Eye (tissue), 1 donor: ENCODE data around the gene DNMT3L.
"Not testable (repeated sequence)": the region's sequence is repeated elsewhere in the genome, so short reads cannot be mapped to it uniquely, and the experiment has no call there.

ENCODE experiments used
- DNase-seq: peaks from one replicate; pipeline ENCODE4 v3.0.0-alpha.2; 2015

Gene DNMT3L

GRCh38 chr21:44241281-44241680 is 20.4 kb downstream of the DNMT3L start:
- DNase-seq: not testable (repeated sequence)

DNA sequence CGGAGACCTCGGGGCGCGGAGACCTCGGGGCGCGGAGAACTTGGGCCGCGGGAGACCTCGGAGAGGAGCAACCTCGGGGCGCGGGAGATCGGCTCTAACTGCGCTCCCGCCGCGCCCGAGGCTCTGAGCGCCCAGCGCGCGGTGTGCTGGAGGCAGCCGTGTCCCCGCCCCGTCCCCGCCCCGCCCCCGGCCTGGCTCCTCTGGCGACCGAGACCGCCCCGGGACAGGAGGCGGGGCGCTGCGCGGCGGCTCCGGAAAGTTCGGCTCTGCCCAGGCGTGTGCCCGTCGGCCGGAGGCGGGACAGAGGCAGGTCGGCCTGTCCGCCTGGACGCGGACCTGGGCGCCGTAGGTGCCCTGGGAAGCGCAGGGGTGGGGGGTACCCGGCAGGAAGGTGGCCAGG is 20.9 kb downstream of the DNMT3L start, which contains the start of gene ICOSLG:
TSS of gene ICOSLG (minus strand) at position 102 of the 400 bp plus-strand sequence. CDS start 126 bp downstream, outside the sequence.
- DNase-seq: not testable (repeated sequence)

GRCh38 chr21:44240353-44240752 is 21.3 kb downstream of the DNMT3L start:
- not testable (repeated sequence) for DNase-seq

GRCh38 chr21:44229561-44229960 is 32.1 kb downstream of the DNMT3L start:
- DNase-seq: not testable (repeated sequence)

- DNase-seq: not testable (repeated sequence)
These were observed 33.6 kb downstream of the DNMT3L start for GRCh38 chr21:44228109-44228508.

GRCh38 chr21:44227614-44228013 is 34.1 kb downstream of the DNMT3L start:
- DNase-seq: not testable (repeated sequence)

GRCh38 chr21:44225605-44226004 is 36.1 kb downstream of the DNMT3L start:
- not testable (repeated sequence) for DNase-seq

DNA sequence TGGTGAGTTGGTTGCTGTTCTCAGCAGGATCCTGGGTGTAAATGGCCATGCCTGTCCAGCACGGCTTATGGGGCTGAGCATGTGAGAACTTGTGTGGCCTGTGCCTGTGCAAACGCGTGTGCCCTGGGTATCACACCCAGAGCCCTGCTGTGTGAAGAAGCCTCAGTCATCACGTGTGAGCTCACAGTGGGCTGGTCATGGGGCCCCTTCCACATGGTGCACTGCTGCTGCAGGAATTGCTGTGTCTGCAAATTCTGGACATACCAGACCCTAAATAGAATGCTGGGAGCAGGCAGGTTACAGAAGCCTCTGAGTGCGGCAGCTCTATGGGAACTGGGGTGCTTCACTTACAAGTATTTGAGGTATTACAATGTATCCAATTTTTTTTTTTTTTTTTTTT is 38.4 kb downstream of the DNMT3L start:
- not testable (repeated sequence) for DNase-seq

DNA sequence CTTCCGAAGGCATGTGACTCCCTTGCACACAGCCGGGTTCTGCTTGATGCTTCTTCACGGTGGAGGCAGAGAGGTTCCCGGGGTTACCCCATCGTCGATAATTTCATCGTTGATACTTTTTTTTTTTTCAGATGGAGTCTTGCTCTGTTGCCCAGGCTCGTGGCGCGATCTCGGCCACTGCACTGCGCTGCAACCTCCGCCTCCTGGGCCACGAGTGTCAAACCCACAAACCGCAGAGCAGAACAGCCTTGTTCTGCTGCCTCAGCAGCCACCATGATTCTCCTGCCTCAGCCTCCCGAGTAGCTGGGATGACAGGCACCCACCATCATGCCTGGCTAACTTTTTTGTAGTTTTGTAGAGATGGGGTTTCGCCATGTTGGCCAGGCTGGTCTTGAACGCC is 41.0 kb downstream of the DNMT3L start:
- not testable (repeated sequence) for DNase-seq

DNA sequence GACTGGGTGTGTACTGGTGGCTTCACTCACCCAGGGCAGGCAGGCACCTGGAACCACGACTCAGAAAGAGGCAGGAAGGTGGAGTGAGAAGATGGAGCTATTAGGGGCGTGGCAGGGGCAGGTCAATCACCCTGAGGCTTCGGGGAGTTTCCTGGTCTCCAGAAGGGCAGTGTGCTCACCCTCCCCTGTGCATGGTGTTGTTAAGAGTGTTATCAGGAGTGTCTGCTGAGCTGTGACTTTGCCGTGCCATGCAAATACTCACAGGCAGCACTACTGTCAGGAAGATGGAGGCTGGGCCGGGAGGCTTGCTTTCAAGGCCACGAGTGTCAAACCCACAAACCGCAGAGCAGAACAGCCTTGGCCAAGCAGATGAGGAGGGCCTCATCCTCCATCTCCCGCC is 43.2 kb downstream of the DNMT3L start:
- not testable (repeated sequence) for DNase-seq

DNA sequence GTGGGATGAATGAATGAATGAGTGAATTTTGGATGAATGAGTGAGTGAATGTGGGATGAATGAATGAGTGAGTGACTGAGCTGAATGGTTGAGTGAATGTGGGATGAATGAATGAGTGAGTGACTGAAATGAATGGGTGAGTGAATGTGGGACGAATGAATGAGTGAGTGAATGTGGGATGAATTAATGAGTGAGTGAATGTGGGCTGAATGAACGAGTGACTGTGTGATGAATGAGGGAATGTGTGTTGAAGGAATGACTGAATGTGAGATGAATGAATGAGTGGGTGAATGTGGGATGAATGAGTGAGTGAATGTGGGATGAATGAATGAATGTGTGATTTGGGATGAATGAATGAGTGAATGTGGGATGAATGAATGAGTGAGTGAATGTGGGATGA is 49.7 kb downstream of the DNMT3L start:
- not testable (repeated sequence) for DNase-seq

DNA sequence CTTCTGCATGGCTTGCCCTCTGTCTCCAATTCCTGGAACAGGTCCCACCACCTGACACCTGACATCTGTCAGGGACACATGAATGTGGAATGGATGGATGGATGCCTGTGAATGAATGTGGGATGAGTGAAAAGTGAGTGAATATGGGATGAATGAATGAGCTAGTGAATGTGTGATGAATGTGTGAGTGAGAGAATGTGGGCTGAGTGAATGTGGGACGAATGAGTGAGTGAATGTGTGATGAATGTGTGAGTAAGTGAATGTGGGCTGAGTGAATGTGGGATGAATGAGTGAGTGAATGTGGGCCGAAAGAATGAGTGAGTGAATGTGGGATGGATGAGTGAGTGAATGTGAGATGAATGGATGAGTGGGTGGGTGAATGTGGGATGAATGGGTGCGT is 50.1 kb downstream of the DNMT3L start:
- not testable (repeated sequence) for DNase-seq

GRCh38 chr21:44207860-44208646 is 53.6 kb downstream of the DNMT3L start:
- not testable (repeated sequence) for DNase-seq

- not testable (repeated sequence) for DNase-seq
These were observed 54.7 kb downstream of the DNMT3L start for GRCh38 chr21:44206698-44207676.

- DNase-seq: not testable (repeated sequence)
These were observed 55.5 kb downstream of the DNMT3L start for GRCh38 chr21:44206187-44206586.

GRCh38 chr21:44202590-44203299 is 59.0 kb downstream of the DNMT3L start:
- not testable (repeated sequence) for DNase-seq

GRCh38 chr21:44199997-44200396 is 61.7 kb downstream of the DNMT3L start:
- not testable (repeated sequence) for DNase-seq

- DNase-seq: no peak
These were observed 62.2 kb downstream of the DNMT3L start for GRCh38 chr21:44199448-44199847.

GRCh38 chr21:44197156-44197516 is 64.6 kb downstream of the DNMT3L start:
- DNase-seq: not testable (repeated sequence)
